ENCODE results near the gene RFNG. TPM values are rescaled to one million over a fixed set of nuclear protein-coding genes. Genes with fewer than 3 reads are reported as not detected.
A peak's percentile ranks its signal among the peaks of the same experiment; 100 is the strongest.

The RFNG gene
- total RNA-seq, 4 donors from 2014 or later = 46.0 to 61.0 (median 50.8) TPM

DNA sequence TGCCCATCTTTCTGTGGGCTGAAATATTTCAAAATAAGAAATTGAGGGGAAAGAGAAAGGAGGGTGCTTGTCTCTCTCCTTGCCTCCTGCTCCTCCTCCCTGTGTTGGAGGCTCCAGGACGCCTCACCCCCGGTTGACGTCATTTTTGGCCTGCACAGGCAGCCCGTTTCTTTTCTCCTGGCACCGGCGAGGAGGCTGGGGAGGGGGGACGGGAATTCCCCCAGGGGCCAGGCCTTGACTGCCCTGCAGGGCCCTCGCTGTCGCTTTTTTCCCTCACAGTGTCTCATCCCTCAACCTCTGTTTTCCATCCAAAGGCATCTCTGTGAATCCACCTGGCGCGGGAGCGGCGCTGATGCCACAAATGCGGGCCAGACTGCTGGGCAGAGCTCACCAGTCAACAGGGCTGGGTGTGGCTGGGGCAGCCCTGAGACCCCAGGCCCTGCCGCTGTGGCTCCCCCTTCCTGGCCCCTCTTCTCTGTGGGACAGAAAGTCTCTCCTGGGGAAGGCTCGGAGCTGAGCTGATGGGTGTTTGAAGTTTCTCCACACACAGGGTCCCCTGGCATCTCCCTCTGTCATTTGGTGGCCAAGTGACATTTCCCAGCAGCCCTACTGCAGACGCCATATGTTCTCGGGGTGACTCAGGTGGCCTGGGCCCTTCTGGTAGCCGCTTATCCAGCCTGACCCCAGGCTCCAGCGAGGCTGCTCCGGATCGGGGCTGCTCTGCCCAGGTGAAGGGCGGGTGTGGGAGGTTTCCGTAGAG is 45.0 kb downstream of the RFNG start:
- Histone ChIP-seq H3K27me3 (no peaks in the 10 kb centered on the region), H3K27ac (no peak overlapping the region), H3K4me1 (peaks cover 33% of the 10 kb centered on the region), H3K9me3 (no peaks in the 10 kb centered on the region), H3K4me3 (no peak overlapping the region), H3K36me3 (peaks cover 11% of the 10 kb centered on the region)
- DNase-seq (ENCODE audit: low spot score in 2 of 2) = no peak
- TF ChIP-seq POLR2A (IDR thresholded peaks at IDR 0.05) = no peak
- no peak for TF ChIP-seq EP300 (IDR thresholded peaks at IDR 0.05)
- TF ChIP-seq POLR2AphosphoS5 (IDR thresholded peaks at IDR 0.05) = no peak
- TF ChIP-seq, protein P1, sequence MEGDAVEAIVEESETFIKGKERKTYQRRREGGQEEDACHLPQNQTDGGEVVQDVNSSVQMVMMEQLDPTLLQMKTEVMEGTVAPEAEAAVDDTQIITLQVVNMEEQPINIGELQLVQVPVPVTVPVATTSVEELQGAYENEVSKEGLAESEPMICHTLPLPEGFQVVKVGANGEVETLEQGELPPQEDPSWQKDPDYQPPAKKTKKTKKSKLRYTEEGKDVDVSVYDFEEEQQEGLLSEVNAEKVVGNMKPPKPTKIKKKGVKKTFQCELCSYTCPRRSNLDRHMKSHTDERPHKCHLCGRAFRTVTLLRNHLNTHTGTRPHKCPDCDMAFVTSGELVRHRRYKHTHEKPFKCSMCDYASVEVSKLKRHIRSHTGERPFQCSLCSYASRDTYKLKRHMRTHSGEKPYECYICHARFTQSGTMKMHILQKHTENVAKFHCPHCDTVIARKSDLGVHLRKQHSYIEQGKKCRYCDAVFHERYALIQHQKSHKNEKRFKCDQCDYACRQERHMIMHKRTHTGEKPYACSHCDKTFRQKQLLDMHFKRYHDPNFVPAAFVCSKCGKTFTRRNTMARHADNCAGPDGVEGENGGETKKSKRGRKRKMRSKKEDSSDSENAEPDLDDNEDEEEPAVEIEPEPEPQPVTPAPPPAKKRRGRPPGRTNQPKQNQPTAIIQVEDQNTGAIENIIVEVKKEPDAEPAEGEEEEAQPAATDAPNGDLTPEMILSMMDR (IDR thresholded peaks at IDR 0.05) = no peak
- 54% methylated on average over 21 of the region's 24 CpGs for WGBS

DNA sequence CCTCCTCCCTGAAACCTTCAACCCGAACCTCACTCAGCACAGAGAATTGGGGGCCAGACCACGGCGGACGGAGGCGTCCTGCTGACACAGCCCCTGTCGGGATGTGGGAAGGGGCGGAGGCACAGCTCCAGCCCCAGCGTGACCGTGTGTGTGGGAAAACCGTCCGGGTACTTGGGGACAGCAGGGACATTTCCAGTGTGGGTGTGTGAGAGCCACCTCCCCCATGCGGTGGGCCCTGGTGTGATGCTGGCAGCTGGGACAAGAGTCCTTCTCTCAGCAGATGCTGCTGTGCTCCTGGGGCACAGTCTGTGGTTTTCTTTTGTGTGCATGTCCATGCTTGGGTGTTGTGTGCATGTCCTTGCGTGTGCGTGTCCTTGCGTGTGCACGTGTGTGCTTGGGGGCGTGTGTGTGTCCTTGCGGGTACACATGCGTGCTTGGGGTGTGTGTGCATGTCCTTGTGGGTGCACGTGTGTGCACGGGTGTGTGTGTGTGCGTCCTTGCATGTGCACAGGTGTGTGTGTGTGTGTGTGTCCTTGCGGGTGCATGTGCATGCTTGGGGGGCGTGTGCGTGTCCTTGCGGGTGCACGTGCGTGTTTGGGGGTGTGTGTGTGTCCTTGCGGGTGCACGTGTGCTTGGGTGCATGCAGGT is 45.8 kb downstream of the RFNG start:
- WGBS = 61% methylated on average over 20 of the region's 30 CpGs
- TF ChIP-seq EP300 (IDR thresholded peaks at IDR 0.05) = no peak
- no peak for TF ChIP-seq POLR2A (IDR thresholded peaks at IDR 0.05)
- TF ChIP-seq, protein P1 (IDR thresholded peaks at IDR 0.05) = no peak
- TF ChIP-seq POLR2AphosphoS5 (IDR thresholded peaks at IDR 0.05) = no peak
- no peak for DNase-seq (ENCODE audit: low spot score in 2 of 2)
- no peaks in the 10 kb centered on the region for H3K9me3 ChIP-seq
- H3K4me3 ChIP-seq = no peak overlapping the region
- peaks cover 33% of the 10 kb centered on the region for H3K4me1 ChIP-seq
- H3K27me3 ChIP-seq = no peaks in the 10 kb centered on the region
- H3K36me3 ChIP-seq = peaks cover 7% of the 10 kb centered on the region
- H3K27ac ChIP-seq = no peak overlapping the region

DNA sequence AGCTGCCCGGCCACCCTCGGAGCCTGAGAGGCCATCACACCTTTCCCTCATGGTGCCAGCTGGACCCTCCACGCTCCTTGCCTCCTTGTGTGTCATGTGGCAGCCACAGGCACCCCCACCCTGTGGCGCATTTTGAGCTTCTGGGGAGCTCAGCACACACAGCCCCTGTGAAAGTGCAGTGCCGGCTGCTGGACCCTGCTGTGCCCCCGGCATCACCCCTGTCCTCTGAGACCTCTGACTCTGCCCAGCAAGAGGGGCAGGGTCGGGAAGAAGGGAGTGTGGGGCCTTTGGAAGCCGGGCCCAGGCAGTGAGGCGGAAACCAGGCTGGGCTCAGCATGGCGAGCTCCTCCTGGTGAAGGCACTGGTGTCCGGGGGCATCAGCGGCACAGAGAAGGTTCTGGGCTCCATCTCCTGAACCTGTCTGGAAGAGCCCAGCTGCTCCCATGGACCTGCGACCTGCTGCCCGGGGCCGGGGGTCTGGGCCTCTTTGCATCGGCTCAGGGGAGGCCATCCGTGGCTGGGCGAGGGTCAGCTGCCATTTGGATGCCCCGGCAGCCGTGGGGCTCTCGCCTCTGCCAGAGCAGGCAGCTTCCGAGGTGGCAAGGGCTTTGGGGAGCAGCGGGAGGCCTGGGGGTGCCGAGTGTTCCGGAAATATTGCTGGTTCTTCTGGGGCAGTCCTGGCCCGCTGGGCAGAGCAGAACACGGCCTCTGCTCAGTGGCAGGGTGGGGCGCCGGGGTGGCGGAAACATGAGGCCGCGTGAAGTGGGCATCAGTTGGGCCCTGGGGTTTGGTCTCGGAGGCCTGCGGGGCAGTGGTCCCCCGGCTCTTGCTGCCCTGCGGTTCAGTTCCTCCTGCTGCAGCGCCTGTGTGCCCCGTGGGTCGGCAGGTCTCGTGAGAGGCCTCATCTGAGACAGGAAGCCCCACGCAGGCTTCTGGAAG is 46.8 kb downstream of the RFNG start:
- H3K9me3 ChIP-seq = no peaks in the 10 kb centered on the region
- no peak overlapping the region for H3K4me3 ChIP-seq
- peak overlapping the region; percentile 39 for H3K27ac ChIP-seq
- no peak for DNase-seq (ENCODE audit: low spot score in 2 of 2)
- peaks cover 38% of the 10 kb centered on the region for H3K4me1 ChIP-seq
- no peak for TF ChIP-seq POLR2A (IDR thresholded peaks at IDR 0.05)
- no peaks in the 10 kb centered on the region for H3K27me3 ChIP-seq
- H3K36me3 ChIP-seq = peaks cover 7% of the 10 kb centered on the region
- 100% methylated on average over 7 of the region's 41 CpGs for WGBS

DNA sequence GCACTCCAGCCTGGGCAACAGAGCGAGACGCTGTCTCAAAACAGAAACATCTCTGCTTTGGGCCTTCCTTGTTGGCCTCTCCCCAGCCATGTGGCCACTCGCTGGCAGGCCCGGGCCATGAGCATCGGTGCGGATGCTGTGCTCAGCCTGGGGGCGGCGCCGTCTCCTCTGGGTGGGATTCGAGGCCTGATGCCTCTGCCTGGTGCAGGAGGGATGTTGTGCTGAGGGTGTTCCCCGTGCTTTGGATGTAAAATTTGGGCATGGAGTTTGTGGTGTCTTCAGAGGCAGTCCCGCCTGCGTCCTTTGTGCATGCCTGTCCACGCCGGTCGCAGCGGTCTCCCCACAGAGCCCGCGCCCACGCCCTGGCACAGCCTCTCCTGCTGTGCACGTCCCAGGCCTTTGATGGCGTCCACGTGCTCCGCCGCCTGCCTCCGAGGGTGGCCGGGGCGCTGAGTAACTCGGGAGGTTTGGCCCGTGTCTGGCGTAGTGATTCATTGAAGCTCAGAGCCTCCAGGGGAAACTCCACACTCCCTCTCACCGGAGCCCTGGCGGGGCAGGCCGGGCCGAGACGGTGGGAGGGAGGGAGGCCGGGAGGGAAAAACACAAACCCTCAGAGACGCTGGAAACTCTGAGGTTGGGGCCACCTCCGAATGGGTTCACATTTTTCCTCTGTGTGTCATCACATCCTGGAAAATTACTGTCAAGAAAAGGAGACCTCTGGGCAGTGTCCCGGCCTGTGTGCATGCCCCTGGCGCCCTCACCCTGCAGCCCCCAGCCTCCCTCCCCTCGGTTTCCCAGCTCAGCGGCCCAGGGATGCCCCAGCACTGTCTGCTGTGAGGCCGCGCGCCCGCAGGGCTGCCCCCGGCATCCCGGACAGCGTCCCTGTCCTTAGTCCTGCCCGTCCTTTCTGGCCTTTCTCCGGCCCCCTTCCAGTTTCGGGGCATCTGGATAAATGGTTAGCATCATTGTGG is 47.9 kb downstream of the RFNG start:
- peaks cover 38% of the 10 kb centered on the region for H3K4me1 ChIP-seq
- DNase-seq (ENCODE audit: low spot score in 2 of 2) = peak in 1 of 2 donors; percentile 87
- H3K36me3 ChIP-seq = no peaks in the 10 kb centered on the region
- H3K4me3 ChIP-seq = no peak overlapping the region
- no peaks in the 10 kb centered on the region for H3K9me3 ChIP-seq
- H3K27ac ChIP-seq = peak overlapping the region; percentile 39
- TF ChIP-seq, protein P1 (IDR thresholded peaks at IDR 0.05) = no peak
- TF ChIP-seq POLR2AphosphoS5 (IDR thresholded peaks at IDR 0.05) = peak in 2 of 3 donors; percentile 83 to 88
- H3K27me3 ChIP-seq = no peaks in the 10 kb centered on the region
- WGBS = 26% methylated on average over 22 of the region's 53 CpGs

GRCh38 chr17:82001571-82002056 is 50.0 kb downstream of the RFNG start:
- WGBS = 90% methylated on average over 16 of the region's 17 CpGs

More at GRCh38 chr17:82001571-82002056, 50.0 kb downstream of the RFNG start:
- no peaks in the 10 kb centered on the region for H3K9me3 ChIP-seq
- H3K27me3 ChIP-seq = no peaks in the 10 kb centered on the region
- TF ChIP-seq POLR2A (IDR thresholded peaks at IDR 0.05) (no peak), POLR2AphosphoS5 (IDR thresholded peaks at IDR 0.05) (no peak), EP300 (IDR thresholded peaks at IDR 0.05) (no peak)
- TF ChIP-seq, protein P1 (IDR thresholded peaks at IDR 0.05) = no peak
- peaks cover 4% of the 10 kb centered on the region for H3K36me3 ChIP-seq
- H3K4me1 ChIP-seq = peaks cover 37% of the 10 kb centered on the region
- no peak overlapping the region for H3K4me3 ChIP-seq
- no peak overlapping the region for H3K27ac ChIP-seq
- no peak for DNase-seq (ENCODE audit: low spot score in 2 of 2)

Data from suprapubic skin (tissue), 4 donors.